Measurements from ENCODE around the gene APOA5.
"Not testable (repeated sequence)": the region's sequence is repeated elsewhere in the genome, so short reads cannot be mapped to it uniquely, and the experiment has no call there.

The APOA5 gene

DNA sequence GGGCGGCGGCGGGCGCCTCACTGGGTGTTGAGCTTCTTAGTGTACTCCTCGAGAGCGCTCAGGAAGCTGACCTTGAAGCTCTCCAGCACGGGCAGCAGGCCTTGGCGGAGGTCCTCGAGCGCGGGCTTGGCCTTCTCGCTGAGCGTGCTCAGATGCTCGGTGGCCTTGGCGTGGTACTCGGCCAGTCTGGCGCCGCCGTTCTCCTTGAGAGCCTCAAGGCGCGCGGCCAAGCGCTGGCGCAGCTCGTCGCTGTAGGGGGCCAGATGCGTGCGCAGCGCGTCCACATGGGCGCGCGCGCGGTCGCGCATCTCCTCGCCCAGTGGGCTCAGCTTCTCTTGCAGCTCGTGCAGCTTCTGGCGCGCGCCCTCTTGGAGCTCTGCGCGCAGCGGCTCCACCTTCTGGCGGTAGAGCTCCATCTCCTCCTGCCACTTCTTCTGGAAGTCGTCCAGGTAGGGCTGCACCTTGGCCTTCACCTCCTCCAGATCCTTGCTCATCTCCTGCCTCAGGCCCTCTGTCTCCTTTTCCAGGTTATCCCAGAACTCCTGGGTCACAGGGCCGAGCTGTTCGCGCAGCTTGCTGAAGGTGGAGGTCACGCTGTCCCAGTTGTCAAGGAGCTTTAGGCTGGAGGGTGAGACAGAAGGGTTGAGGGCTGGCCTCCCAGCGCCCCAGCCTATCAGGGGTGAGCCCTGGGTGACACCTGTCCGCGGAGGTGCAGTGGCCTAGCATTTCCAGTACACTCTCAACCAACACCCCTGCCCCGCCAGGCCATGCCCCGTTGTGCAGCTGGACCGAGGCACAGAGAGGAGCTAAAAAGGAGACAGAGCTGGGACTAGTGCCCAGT, 44.3 kb upstream of the APOA5 start:
- DNase-seq (ENCODE audit: low read depth, low spot score): peak; percentile 94
- peak overlapping the region; percentile 27 for H3K4me3 ChIP-seq (ENCODE audit: low read depth, low read length)
- in situ Hi-C loops (cut with HindIII; ENCODE audit: low sequenced_read_pairs): no loop called here
- peak; percentile 74 for TF ChIP-seq CTCF (IDR thresholded peaks at IDR 0.05; ENCODE audit: low read depth, low read length)

DNA sequence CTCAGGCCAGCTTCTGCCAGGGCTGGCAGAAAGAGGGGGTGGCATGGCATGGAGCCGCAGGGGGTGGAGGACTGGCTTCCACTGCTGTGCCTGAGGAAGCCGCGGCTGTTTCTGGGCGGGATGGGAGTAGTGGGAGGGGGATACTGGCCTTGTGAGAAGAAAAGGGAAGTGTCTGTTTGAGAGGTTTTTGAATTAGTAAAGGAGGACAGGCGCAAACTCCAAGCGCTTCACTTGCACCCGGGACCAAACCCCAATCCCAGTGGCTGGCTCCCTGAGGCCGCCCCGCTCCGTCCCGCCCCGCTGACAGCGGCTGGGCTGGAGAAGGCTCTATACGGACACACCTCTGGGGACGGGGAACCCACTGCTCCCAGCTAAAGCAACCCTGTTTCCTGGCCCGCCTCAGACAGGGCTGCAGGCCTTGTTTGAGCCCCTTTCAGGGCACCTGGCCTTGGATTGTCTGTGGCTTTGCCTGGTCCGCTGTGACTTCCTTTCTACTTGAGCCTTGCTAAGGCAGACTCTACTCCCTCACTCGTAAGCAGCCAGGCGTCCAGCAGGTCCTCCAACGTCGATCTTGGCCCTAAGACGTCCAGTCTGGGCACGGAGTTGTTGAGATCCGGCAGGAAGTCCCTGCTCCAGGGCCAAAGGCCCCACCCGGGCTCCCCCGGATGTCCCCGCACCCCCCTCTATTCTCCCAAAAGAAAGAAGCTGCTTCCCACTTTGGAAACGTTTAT, 43.5 kb upstream of the APOA5 start:
- in situ Hi-C loops (cut with HindIII; ENCODE audit: low sequenced_read_pairs): no loop called here
- no peak for TF ChIP-seq CTCF (IDR thresholded peaks at IDR 0.05; ENCODE audit: low read depth, low read length)
- DNase-seq (ENCODE audit: low read depth, low spot score): no peak
- H3K4me3 ChIP-seq (ENCODE audit: low read depth, low read length): peak overlapping the region; percentile 27

DNA sequence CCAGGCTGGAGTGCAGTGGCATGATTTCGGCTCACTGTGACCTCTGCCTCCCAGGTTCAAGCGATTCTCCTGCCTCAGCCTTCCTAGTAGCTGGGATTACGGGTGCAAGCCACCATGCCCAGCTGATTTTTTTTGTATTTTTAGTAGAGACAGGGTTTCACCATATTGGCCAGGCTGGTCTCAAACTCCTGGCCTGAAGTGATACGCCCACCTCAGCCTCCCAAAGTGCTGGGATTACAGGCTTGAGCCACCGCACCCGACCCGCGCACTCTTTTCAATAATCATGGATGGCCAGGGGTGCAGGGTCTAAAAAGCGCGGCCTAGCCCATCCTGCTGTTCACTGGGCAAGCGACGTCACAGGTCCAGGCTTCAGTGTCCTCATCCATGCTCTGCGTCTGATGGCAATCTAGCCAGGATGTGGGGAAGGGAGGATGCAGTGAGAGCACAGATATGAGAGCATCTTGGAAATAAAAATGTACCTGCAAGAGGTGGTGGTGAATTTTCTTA, 42.9 kb upstream of the APOA5 start:
- H3K4me3 ChIP-seq (ENCODE audit: low read depth, low read length); in situ Hi-C loops (cut with HindIII; ENCODE audit: low sequenced_read_pairs); DNase-seq (ENCODE audit: low read depth, low spot score): not testable (repeated sequence)

- in situ Hi-C loops (cut with HindIII; ENCODE audit: low sequenced_read_pairs): no loop called here
- no peak overlapping the region for H3K4me3 ChIP-seq (ENCODE audit: low read depth, low read length)
- DNase-seq (ENCODE audit: low read depth, low spot score): no peak
- TF ChIP-seq CTCF (IDR thresholded peaks at IDR 0.05; ENCODE audit: low read depth, low read length): no peak
Observed at GRCh38 chr11:116833816-116834534, 42.3 kb upstream of the APOA5 start.

DNA sequence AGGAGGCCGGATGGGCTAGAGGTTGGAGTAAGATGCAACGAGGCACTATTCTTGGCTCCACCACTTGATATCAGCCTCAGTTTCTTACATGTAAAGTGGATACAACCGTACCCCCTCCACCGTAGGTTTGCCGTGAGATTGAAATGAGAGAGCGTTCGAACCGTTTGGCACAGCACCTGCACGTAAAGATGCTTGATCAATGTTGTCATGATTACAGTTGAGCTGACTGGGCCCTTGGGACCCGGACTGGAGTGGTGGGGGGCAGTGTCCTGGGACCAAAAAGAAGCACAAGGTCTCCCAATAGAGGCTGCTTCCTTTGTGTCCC, 41.8 kb upstream of the APOA5 start:
- in situ Hi-C loops (cut with HindIII; ENCODE audit: low sequenced_read_pairs): no loop called here
- DNase-seq (ENCODE audit: low read depth, low spot score): no peak
- no peak for TF ChIP-seq CTCF (IDR thresholded peaks at IDR 0.05; ENCODE audit: low read depth, low read length)
- no peak overlapping the region for H3K4me3 ChIP-seq (ENCODE audit: low read depth, low read length)

DNA sequence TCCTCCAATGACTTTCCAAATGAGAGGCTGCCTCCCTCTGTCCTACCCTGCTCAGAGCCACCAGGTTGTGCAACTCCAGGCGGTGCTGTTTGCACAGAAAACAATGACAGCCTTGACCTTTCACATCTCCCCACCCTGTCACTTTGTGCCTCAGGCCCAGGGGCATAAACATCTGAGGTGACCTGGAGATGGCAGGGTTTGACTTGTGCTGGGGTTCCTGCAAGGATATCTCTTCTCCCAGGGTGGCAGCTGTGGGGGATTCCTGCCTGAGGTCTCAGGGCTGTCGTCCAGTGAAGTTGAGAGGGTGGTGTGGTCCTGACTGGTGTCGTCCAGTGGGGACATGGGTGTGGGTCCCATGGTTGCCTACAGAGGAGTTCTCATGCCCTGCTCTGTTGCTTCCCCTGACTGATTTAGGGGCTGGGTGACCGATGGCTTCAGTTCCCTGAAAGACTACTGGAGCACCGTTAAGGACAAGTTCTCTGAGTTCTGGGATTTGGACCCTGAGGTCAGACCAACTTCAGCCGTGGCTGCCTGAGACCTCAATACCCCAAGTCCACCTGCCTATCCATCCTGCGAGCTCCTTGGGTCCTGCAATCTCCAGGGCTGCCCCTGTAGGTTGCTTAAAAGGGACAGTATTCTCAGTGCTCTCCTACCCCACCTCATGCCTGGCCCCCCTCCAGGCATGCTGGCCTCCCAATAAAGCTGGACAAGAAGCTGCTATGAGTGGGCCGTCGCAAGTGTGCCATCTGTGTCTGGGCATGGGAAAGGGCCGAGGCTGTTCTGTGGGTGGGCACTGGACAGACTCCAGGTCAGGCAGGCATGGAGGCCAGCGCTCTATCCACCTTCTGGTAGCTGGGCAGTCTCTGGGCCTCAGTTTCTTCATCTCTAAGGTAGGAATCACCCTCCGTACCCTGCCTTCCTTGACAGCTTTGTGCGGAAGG, 40.9 kb upstream of the APOA5 start:
- in situ Hi-C loops (cut with HindIII; ENCODE audit: low sequenced_read_pairs): no loop called here
- DNase-seq (ENCODE audit: low read depth, low spot score): no peak
- H3K4me3 ChIP-seq (ENCODE audit: low read depth, low read length): no peak overlapping the region
- no peak for TF ChIP-seq CTCF (IDR thresholded peaks at IDR 0.05; ENCODE audit: low read depth, low read length)
